Stimulated activated CD8-positive, alpha-beta memory T cell treated with anti-CD3 and anti-CD28 coated beads, Interleukin-15, amount 100 ng/mL, for 1 hour (primary cell): ENCODE measurements around the gene TUFM.
"Not testable (repeated sequence)": the region's sequence is repeated elsewhere in the genome, so short reads cannot be mapped to it uniquely, and the experiment has no call there.

ENCODE experiments used
- DNase-seq: peaks from one replicate; pipeline ENCODE4 v3.0.0-alpha.2; 2020; ENCODE audit warnings: low read depth

Gene TUFM

GRCh38 chr16:28875134-28876018 is 29.2 kb upstream of the TUFM start:
- no peak for DNase-seq

GRCh38 chr16:28874406-28874805 is 28.3 kb upstream of the TUFM start:
- DNase-seq = no peak

GRCh38 chr16:28873543-28874201 is 27.5 kb upstream of the TUFM start:
- DNase-seq = peak; percentile 26

- no peak for DNase-seq
These were observed 26.8 kb upstream of the TUFM start for GRCh38 chr16:28872952-28873351.

GRCh38 chr16:28869201-28869600 is 23.1 kb upstream of the TUFM start:
- no peak for DNase-seq

GRCh38 chr16:28867646-28868045 is 21.5 kb upstream of the TUFM start:
- DNase-seq = not testable (repeated sequence)

- DNase-seq = no peak
These were observed 21.1 kb upstream of the TUFM start for GRCh38 chr16:28867241-28867640.

- no peak for DNase-seq
These were observed 20.3 kb upstream of the TUFM start for GRCh38 chr16:28866454-28866804.

GRCh38 chr16:28865722-28866453 is 19.7 kb upstream of the TUFM start:
- DNase-seq = no peak

GRCh38 chr16:28865001-28865688 is 19.0 kb upstream of the TUFM start:
- no peak for DNase-seq

GRCh38 chr16:28863929-28864793 is 18.0 kb upstream of the TUFM start:
- DNase-seq = no peak

GRCh38 chr16:28859326-28859725 is 13.2 kb upstream of the TUFM start:
- no peak for DNase-seq

GRCh38 chr16:28858421-28858820 is 12.3 kb upstream of the TUFM start:
- DNase-seq = no peak

GRCh38 chr16:28846933-28847273 is 755 bp upstream of the TUFM start:
- DNase-seq = no peak

- no peak for DNase-seq
These were observed 428 bp downstream of the TUFM start for GRCh38 chr16:28845761-28846079.

GRCh38 chr16:28845293-28845692 is 855 bp downstream of the TUFM start:
- DNase-seq = no peak

GRCh38 chr16:28844226-28844885 is 1.8 kb downstream of the TUFM start:
- no peak for DNase-seq

- DNase-seq = no peak
These were observed 2.4 kb downstream of the TUFM start for GRCh38 chr16:28843766-28844165.

- no peak for DNase-seq
These were observed 3.5 kb downstream of the TUFM start for GRCh38 chr16:28842696-28843095.

GRCh38 chr16:28839899-28840298 is 6.2 kb downstream of the TUFM start:
- no peak for DNase-seq

GRCh38 chr16:28839004-28839639 is 7.0 kb downstream of the TUFM start:
- no peak for DNase-seq
